Stimulated activated CD4-positive, alpha-beta T cell treated with anti-CD3 and anti-CD28 coated beads, TNF-alpha, amount 100 ng/mL, for 1 hour (primary cell): ENCODE measurements around the gene MAP3K13.

Experiments
- DNase-seq, 3 donors: peaks; one replicate each; pipeline ENCODE4 v3.0.0-alpha.2; 2020; ENCODE audit warnings: low read depth in 3 of 3, low spot score in 1 of 3

MAP3K13 gene

DNA sequence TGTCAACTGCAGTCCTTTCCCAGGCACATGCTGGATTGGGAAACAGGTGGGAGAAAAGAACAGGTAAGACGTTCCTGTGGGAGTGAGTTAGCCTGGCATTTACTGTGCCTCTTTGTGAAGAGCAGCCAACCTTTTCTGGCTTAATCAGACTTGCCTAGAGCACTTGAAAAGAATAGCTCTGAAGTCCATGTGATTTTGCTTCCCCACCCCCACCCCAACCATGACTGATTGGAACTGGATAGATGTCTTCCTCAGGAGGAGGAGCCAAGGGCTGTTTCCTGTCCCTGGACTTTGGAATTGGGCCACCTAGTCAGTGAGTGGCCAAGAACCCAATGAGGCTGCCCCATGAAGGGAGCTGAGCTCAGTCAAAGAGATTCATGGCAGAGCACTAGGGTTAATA, 140.6 kb downstream of the MAP3K13 start:
- DNase-seq: no peak

DNA sequence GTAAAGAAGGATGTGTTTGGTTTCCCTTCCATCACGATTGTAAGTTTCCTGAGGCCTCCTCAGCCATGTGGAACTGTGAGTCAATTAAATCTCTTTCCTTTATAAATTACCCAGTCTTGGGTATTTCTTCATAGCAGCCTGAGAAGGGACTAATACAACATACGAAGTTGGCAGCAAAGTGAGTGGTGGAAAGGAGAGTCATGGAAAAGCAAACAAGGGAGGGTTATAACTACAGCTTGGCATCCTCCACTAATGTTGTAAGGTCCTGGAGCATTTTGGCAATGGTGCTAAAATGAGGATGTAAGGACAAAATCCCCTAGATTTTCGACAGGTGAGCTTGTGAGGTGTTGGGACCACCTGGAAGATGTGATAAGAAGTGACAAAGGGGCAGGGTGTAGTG, 141.7 kb downstream of the MAP3K13 start:
- no peak for DNase-seq

DNA sequence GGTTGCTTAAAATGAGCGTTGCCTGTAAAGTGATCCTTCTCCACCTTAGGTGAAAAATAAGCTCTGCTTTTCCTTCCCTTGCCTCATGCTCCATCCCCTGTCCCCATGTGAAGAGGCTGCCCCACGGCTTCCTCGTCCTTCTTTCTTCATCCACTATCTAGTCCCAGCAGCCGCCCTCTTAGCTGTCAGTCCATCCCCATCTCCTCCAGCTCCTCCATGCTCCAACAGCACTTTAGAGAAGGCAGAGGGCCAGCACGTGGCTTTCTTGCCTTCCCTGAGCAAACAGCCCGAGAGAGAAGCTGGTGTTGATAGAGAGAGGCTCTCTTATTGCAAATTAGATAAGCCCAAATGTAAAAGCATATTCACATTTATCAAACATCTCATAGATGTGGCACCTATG, 144.9 kb downstream of the MAP3K13 start:
- DNase-seq: no peak

DNA sequence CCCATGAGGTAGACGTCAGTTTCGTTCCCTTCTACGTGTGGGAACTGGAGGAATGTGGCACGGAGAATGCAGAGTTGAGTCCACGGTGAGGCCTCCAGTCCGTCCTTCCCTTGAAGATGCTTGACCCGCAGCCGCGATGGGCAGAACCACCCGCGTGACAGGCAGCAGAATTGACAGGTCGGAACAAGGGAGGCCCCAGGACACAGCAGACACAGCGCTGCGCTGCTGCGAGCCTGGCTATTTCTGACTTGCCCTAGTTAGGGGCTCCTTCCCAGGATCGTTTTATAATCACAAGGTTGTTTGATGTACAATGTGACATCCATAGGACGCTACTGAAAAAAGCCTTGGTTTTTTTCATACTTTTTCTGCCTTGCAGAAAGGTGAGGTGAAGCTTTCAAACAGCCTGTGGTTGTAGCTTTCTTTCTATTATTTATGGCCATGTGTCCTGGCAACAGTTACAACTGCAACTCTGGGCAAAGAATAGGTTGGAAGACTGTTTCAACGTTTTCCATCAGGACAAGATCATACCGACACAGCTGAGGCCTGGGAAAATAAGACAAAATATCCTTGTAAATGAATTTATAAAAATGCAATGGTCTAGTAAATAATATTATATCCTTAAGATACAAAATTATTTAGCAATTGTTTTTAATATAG, 145.5 kb downstream of the MAP3K13 start:
- DNase-seq: no peak

DNA sequence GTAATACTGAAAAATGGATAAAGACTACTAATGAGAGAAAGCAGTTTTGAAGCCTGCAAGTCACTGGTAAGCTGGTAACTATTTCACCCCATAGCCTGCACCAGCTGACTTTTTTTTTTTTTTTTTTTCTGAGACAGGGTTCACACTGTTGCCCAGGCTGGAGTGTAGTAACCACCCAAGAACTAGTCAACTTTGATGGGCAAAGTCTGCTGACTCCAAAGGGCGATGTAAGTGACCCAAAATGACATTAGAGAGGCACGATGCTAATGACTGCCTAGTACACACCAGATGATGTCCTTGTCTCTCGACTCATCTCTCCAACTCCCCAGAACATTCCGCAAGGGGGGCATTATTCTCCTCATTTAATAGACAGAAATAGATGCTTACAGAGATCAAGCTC, 148.8 kb downstream of the MAP3K13 start:
- no peak for DNase-seq

DNA sequence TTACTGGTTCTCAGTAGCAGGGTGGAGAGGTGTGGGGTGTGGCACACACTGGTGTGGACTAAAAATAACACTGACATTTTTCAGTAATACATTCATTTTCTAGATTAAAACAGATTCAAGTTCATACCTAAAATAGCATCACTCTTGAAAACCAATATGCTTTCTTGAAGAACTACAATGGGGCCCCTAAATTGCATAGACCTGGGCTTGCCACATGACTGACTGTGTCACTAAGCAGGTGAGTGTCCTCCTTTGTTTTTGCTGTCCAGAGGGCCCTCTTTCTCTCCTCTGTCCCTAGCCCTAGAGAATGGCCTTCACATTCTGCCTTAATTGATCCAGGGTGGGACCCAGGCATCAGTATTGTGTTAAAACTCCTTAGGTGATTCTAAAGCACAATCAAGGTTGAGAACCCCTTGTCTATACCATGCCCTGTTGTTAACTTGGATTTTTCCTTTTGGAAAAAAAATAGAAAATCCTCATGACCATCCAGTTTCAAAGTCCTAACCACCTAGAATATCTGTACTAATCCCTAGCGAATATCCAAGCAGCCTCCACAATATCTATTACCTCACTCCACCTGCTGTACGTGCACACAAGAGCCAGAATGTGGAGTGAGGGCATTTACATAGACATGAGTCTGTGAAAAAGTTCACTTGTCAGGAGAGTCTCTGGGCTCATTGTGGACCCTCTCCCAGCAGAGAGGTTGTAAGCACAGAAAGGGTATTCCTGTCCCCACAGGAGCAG, 154.6 kb downstream of the MAP3K13 start:
- no peak for DNase-seq

DNA sequence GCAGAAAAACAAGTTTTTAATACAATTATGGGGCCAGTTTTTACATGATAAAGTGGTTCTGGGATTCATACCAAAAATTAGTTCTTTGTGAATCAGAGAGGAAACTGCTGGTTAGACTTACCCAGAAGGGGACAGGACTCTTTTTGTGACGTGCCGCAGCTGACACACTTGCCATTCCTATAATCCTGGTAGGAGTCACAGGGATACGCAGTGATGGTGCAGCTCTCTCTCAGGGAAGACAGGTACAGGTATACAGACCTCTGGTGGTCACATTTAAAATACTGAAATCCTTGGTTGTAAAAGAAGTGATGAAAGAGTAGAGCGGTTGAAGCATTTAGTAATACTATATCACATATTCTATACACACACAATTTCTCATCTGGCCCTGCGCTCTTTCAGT, 156.1 kb downstream of the MAP3K13 start:
- DNase-seq: no peak

DNA sequence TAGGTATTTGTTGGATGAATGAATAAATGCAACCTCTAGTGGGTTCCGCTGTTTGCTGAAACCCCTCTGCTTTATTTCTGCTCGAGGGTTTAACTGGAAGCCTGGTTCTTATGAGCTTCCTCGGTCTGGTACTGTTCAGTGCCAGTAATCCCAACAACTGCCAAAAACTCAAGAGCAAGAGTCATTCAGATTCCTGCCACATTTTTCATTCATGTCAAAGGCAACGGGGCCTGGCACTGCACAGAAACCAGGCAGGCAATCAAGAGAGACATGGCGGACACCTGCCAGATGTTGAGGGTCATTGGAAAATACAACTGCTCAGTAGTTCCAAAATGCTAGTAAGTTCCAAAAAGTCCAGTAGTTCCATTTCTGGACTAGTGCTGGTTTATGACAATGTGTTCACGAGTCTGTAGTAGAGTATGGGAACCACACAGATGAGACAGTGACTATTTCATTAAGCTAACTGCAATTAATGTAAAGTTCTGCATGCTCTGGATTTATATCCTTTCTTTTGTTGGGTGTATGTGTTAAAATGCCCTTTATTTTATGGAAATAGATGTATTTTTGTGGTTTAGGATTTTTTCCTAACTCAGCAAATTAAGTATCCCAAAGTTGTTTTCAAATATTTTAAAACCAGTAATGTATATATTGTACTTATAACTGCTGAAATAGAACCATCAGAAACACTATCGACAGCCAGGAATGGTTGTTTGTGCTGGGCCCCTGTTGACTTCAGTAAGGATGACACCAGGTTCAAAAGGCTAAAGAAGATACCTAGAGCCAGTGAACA, 158.6 kb downstream of the MAP3K13 start:
- DNase-seq: no peak

DNA sequence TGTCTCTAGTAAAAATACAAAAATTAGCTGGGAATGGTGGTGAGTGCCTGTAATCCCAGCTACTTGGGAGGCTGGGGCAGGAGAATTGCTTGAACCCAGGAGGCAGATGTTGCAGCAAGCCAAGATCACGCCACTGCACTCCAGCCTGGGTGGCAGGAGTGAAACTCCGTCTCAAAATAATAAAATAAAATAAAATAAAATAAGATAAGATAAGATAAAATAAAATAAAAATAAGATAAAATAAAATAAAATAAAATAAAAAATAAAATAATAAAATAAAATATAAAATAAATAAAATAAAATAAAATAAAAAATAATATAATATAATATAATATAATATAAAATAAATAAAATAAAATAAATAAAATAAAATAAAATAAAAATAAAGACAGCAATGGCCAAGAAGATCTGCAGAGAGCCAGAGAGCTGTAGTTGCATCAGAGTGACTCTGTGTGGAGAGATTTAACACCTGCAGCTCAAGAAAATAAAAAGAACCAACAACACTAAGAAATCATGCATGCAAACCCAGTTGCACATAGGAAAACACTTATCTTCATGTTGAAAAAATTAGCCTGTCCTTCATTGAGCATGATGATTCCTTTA, 163.5 kb downstream of the MAP3K13 start:
- no peak for DNase-seq

DNA sequence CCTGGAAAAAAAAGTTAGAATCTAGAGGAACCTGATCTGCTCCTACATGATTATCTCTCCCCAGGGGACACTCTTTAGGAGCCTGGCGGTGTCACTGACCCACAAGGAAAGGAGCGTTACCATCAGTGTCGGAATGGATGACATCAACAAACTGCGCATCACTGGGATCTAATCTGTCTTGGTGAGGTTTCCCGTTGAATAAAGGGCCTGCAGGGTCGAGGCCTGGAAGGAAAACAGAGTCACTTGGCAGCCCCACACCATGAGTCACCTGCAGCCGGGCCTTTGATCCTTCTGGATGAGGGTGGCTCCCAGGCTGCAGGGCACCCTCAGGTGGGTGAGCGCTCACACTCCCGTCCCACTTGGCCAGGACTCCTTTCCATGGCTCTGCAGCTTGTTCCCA, 164.4 kb downstream of the MAP3K13 start:
- DNase-seq: no peak

DNA sequence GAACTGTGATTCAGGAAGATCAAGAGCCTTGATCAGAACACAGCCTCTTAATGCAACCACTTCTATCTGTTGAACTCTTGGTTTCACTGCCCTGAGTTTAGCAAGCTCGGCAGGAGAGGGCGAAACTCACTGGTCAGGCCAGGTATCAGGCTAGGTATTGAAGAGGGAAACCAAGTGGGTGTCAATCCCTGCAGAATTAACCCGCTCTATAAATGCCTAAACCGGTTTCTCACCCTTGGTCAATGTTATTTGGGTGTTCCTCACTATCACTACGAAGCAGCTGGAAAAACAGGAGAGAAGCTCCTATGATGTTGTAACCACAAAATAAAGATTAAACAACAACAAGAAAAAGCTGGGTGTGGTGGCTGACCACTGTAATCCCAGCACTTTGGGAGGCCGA, 165.6 kb downstream of the MAP3K13 start:
- DNase-seq: no peak

DNA sequence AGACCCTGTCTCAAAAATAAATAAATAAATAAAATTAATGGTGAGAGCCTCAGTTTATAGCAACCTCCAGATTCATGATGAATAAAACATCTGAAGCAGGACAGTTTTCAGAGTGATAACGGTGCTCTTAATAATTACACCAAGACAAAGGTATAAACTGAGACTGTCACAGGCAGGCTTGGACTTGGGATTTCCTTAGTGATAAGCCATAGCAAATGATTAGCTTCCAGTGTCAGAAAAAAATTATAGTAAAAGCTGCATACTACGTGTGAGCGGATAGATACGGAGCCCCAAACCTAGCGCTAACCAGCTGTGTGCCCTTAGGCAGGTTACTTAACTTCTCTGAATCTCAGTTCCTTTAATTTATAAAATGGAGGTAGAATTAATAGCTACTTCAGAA, 167.9 kb downstream of the MAP3K13 start:
- DNase-seq: no peak

DNA sequence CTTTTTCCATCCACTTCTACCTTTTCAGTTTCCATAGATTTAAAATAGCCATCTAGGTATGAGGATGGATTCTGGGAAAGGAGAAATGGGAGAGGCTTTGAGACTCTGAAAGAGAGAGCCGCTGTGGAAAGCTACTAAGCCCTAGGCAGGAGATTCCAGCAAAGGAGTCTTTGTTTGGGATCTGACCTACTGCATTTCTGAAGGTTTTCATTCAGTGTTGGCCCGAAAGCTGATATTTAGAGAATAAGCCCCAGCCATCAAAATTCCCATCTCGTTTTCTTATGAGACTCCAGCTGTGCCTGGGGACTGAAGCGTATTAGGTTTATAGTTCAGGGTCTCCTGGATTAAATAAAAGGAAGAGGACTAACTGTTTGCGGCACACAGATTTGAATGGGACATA, 170.0 kb downstream of the MAP3K13 start:
- no peak for DNase-seq

DNA sequence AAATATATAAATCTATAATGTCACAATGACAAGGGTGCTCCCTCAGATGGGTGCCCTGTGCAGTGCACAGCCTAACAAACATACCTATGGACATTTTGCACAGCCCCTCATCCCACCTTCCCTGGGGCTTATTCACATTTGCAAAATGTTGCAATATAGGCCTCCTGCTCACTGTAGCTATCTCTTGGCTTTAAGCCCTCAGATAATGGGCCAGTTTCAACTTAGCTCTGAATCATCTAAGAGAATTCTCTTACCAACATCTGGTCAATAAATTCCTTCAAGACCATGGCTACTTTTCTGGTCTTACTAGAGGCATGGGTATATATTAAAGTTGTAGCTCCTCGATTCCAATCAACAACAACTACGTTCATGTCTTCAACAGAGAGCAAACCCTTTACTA, 171.6 kb downstream of the MAP3K13 start:
- DNase-seq: no peak

DNA sequence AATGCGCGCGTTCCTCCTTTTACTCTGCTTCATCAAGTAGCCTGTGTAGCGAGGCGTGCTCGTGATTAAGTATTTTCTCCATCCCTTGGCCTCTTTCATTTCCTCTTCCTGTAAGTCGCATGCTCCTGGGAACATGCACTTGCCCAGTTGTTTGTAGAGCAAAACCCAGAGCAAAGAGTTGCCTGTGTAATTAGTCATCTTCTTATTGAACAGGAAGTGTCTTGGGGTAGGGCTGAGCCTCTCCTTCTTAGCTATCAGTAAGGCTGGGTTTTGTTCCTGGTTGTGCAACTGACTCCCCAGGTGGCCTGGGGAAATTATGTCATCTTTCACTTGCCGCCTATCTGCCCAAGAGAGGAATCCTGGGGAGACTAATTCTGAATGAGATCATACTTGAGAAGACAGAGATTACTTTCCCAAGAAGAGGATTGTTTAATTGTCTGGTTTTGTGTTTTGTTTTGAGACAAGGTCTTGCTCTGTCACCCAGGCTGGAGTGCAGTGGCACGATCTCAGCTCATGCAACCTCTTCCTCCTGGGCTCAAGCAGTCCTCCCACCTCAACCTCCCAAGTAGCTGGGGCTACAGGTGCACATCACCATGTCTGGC, 174.5 kb downstream of the MAP3K13 start:
- no peak for DNase-seq
